Measurements from ENCODE around the gene SYNRG. TPM values are rescaled to one million over a fixed set of nuclear protein-coding genes. Genes with fewer than 3 reads are reported as not detected.
"Not testable (repeated sequence)": the region's sequence is repeated elsewhere in the genome, so short reads cannot be mapped to it uniquely, and the experiment has no call there.

Gene SYNRG
- total RNA-seq, 1 donor from 2014 or later = 14.4 TPM

DNA sequence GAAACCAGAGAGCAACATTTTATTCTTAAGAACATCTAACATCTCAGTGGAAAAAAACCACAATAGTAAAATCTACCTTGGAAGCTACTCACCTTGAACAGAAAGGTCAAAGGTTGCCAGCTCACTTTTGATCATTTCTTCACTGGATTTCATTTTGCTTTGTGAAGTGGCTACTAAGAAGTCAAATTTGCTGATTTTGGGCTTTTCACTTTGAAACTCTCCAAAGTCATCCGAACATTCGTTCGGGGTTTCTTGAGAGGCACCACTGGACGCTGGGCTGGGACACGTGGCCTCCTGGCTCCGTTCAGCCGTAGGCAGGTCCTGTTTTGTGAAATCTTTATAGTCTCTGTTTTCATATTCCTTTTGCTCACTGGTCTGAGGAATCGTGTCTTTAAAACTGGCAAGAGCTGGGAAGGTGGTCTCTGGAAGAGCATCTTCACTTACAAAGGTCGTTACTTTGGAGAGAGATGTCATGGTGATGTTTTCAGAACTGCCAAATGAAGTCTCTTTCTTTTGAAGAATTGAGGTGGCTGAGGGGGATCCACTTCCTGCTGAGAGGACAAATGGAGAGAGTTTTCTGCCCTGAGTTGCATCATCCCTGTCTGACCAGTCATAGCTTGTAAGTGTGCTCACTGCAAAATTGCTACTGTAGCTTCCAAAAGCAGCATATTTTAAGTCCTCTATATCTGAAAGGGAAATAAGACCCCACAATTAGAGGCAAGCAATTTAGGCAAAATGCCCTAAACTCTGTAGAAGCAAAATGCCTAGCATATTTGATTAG is 67.1 kb downstream of the SYNRG start:
- no peak for DNase-seq (ENCODE audit: low spot score)

DNA sequence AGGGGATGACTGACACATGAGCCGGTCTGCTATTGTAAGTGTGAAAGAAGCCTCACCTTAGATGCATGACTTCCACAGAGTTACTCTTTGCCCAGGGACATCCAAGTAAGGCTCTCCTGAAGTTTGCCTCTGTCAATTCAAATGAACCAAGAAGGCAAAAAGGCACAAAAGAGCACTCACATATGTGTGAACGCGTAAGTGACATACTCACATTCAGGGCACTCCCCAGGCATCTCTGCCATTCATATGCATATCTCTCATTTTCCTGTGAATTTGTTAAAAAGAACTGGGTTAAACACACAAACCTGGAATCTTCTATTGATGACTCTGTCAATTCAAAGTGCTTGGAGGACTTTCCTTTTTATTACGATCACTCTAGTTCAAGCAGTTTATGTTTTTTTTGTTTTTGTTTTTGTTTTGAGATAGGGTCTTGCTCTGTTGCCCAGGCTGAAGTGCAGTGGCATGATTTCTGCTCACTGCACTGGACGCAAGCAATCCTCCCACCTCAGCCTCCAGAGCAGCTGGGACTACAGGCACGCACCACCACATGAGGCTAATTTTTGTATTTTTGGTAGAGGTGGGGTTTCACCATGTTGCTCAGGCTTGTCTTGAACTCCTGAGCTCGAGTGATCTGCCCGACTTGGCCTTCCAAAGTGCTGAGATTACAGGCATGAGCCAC is 70.1 kb downstream of the SYNRG start:
- no peak for DNase-seq (ENCODE audit: low spot score)

DNA sequence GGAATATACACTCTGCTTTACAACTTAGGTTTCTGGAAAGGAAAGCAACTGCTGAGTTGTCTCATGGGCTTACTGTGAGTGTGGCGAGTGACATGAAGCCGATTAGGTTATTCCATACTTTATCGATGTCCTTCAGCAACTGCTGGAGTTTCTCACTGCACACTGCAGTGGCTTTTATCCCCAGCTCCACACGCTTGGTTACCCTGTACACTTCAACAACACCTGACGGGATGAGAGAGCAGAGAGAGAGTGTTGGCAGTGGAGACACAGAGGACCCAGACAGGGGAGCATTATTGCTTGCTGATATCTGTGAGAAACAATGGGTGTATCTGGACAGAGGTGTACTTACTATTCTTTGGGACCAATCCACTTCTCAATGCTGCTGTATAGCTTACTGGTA is 73.3 kb downstream of the SYNRG start:
- DNase-seq (ENCODE audit: low spot score) = no peak

DNA sequence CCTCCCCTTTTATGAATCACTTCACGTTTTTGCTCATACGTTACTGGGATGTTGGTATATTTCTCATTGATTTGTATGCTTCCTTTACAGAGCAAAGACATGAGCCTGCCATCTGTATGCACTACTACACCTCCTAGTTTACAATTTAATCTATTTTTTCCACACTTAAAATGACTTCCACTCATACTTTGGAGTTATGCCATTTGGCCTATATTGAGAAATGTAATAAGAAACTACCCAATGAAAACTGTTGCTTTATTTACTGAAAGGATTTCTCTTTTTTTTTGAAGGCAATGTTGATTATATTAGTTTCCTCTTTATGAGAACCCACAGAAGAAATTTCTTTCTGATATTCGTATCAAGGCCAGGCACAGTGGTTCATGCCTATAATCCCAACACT is 76.5 kb downstream of the SYNRG start:
- DNase-seq (ENCODE audit: low spot score) = no peak

DNA sequence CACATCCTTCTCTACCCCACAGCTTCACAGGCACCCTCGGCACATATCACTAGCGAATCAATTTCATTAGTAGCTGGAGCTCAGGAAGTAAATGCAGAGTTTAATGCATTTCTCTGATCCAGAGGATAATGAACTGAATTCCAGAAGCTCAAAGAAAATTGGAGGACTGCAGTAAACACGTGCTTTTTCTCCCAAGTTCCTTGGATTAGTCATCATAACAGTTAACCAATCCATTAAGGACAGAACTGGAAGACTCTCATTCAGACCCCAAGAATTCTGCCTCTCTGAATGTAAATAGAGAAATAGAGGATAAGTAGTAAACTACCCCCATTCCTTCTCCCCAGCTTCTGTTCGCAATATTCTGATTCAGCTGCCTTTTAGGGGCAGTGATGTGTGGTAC is 78.8 kb downstream of the SYNRG start:
- DNase-seq (ENCODE audit: low spot score) = no peak

DNA sequence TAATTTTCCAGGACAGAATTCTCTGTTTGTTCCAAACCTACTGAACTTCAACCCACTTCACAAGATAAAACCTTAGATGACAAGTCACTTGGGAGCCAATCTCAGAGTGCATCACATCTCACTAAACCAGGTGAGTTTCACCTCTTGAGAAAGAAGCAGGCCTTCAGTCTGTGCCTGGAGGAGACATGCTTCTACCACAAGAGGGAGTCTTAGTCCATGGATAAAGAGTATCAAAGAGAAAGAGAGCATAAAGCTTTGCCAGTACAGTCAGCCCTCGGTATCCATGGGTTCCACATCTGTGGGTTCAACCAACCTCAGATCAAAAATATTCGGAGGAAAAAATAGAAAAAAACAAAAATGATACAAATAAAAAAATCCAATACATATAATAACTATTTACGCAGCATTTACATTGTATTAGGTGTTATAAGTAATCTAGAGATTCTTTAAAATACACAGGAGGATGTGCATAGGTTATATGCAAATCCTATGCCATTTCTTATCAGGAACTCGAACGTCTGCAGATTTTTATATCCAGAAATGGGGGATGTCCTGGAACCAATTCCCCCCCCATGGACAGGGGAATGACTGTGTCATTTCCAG is 81.9 kb downstream of the SYNRG start:
- peak; percentile 55 for DNase-seq (ENCODE audit: low spot score)

DNA sequence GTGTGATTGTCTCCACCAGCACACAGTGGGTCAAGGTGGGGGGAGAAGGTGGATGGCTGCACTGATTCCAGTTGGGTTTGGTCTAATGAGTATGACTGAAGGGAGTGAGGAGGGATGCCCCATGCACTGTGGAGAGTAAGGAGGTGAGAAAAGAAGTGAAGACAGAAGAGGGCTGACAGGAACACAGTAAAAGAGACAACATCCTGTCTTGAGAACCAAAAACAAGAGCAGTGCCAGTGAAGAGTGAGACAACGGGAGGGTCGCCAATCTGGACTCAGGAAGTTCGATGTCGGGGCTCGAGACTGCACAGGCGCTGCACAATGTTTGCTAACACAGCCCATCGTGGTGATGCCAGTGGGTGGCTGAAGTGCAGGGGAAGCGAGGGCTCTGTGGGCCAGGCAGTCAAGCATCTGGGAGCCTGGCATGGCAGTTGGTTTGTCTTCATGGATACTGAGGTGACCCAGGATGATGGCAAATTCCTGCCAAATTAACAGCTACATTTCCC is 85.5 kb downstream of the SYNRG start:
- no peak for DNase-seq (ENCODE audit: low spot score)

DNA sequence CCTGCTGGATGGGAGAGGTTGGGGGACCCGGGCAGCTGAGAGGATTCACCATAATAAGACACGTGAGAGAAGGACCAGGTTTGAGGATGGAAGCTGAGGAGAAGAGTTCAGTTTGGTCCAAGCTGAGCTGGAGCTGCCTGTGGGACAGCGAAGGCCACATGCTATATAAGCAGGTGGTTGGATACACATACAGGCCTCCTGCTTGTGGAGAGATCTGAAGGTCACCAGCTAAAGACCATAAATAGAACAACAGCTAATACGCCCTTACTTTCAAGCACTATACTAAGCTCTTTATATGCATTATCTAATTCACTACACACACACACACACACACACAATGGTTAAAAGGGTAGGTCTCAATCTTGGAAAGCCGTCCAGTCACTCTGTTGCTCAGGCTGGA is 87.4 kb downstream of the SYNRG start:
- no peak for DNase-seq (ENCODE audit: low spot score)

DNA sequence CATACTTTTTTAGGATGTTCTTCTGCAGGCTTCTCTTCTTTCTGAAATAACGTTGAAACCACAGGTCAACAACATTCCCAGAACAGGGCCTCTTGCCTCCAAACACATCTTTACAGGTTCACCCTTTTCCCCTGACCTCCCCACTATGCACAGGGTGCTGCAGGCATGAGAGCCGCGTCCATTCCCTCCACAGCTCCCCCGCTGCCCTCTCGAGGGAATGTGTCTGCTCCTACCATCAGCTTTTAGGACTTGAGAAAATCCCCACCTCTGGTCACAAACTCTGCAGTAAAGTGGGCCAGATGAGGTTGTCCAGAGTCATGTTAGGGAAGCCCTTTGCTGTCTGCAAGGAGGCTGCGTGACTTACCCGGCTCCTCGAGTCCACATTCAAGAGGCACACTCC is 89.0 kb downstream of the SYNRG start:
- DNase-seq (ENCODE audit: low spot score) = no peak

DNA sequence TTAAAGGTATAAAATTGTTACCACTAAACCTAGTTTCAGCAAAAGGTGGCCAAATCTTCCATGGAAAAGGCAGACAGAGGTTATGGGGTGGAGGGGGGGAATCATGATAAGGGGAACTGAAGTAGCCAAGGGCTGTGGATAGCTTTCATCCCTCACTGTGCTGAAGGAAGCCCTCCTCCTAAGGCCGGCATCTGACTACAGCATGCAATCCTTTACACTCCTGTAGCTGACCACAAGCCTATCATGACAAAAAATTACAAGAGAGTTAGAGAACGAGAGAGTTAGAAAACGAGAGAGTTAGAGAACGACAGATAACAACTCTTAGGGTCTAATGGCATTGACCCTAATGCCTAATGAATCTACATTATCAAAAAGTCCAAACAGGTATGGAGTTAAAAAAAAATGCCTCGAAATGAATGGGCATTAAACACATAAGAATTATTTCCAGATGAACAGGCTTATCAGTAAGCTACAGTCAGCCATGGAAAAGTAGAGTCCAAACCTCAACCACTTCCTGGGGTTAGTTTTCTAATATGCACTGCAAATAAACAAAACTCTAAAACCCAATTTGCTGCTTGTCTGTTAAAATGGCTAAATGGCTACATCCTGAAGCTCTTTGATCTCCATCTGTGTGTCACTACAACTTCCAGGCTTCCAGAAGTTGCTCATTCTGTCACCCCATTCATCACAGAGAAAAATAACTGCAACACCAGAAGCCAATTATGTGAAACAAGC is 89.8 kb downstream of the SYNRG start:
- DNase-seq (ENCODE audit: low spot score) = no peak

DNA sequence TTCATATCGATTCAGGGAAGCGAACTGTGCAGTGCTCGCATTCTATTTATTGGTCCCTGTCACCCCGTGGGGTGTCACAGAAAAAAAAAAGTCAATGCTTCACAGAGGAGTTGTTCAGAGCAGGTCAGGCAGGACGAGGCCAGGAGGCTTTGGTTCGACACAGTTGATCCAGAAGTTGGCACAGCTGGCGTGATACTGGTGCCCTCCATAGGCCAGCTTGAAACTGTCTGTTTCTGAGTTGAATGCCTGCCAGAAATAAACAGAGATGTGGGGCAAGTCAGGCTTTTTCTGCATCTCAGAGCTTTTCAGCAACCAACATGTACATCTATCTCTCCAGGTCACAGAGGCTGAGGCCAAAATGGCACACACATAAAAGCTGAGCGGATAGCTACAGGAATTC is 90.4 kb downstream of the SYNRG start:
- no peak for DNase-seq (ENCODE audit: low spot score)

DNA sequence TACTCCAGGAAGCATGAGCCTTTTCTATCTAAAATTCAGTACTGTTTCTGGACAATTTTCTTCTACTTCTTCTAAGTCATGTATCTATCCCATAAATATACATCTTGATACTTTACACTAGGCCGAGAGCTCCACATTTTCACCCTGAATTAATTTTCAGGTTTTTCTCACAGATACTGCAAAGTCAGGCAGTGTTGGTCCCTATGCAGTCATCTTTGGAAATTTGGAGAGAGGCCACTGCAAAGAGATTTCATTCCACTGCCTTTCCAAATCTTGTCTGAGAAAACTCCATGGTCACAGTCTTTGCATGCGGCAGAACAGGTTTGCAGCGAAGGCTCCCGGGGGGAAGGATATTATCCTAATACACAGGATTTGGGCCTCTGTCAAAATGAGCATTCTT is 91.3 kb downstream of the SYNRG start:
- DNase-seq (ENCODE audit: low spot score) = no peak

DNA sequence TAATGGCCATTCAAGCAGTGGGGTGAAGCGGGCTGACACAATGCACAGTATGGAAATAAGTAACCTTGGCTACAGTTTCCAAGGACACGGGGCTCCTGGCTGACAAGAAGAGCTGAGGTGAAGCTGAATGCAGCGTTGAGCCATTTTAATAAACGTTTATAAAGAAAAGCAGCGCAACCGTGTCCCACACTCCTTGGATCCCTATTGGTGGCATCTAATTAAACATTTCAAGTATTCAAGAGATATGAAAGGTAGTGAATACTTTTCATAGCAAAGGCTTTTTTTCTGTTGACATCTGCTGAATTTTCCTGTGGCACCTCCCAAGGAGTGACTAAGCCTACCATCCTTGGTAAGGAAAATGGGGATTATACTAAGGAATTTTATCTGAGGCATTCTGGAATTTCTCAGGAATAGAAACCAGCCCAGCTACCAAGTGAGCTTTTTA is 93.1 kb downstream of the SYNRG start:
- peak; percentile 52 for DNase-seq (ENCODE audit: low spot score)

DNA sequence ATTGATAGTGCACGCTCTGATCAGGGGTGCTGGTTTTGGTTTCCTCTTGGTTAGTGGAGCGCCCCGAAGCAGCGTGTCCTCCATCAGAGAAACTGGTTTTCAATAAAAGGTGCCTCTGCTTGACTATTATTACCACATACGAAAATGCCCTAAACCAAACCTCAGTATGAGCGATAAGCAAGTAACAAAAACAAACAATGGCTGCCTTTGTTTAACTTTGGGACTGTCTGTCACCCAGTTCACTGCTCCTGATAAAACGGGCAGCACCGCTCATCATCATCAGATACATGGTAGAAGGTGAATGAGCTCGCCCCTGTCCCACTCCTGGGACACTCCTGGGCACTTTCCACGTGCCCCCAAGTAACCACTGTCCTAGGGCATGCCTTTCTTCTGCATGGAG is 95.5 kb downstream of the SYNRG start:
- DNase-seq (ENCODE audit: low spot score) = no peak

DNA sequence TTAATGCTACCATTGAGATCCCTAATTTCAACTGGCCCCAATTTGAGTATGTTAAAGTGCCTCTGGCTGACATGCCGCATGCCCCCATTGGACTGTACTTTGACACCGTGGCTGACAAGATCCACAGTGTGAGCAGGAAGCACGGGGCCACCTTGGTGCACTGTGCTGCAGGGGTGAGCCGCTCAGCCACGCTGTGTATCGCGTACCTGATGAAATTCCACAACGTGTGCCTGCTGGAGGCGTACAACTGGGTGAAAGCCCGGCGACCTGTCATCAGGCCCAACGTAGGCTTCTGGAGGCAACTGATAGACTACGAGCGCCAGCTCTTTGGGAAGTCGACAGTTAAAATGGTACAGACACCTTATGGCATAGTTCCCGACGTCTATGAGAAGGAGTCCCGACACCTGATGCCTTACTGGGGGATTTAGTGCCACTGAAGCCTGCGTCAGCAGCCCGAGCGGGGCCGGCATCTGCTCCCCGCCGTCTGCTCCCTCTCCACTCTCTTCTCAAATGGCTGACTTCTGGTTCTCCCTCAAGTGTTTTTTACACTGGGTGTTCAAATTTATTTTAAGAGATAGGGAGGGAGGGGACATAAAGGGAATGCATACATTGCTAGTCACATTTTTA is 96.7 kb downstream of the SYNRG start:
- no peak for DNase-seq (ENCODE audit: low spot score)

DNA sequence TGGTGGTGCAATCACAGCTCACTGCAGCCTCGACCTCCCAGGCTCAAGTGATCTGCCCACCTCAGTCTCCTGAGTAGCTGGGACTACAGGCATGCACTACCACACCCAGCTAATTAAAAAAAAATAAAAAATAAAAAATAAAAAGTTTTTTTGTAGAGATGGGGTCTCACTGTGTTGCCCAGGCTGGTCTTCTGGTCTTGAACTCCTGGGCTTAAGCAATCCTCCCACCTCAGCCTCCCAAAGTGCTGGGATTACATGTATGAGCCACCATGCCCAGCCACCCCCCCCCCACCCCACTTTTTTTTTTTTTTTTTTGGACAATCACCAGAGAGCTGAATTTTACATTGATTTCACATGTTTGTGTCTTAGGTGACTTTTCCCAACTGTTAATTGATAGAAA is 97.6 kb downstream of the SYNRG start:
- not testable (repeated sequence) for DNase-seq (ENCODE audit: low spot score)

DNA sequence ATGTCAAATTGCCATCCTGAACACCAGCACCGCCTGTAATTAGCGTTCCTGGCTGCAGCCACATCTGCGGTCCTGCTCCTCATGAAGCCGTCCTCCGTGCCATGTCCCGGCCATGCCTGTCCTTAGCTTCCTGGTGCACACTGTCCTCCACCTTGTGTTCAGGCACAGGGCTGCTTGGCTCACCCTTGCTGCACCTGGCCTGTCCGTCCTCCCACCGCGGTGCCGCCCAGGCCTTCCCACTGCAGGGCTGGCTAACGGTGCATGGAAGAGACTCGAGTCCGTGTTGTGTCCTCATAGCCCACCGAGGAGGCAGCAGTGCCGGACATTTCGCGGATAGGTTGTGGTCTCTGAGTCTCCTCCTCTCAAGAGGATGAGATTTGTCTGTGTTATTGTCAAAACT is 99.2 kb downstream of the SYNRG start:
- DNase-seq (ENCODE audit: low spot score) = no peak

DNA sequence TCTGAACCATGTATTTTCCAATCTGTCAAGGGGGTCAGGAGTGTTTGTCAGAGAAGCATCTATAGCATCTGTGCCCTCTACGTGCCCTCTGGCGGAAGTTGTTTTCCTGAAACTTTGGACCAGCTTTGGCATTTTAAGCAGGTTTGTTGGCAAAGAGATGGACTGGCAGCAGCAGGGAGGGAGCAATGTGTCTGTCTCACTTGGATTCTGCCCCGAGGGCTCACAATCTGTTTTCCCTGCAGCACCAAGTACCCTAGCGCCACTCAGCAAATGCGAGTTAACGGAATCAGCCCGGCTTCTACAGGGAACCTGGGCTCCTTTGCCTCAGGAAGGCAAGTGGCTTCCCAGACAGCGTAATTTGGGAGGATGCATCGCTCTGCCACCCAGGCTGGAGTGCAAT is 102.1 kb downstream of the SYNRG start:
- no peak for DNase-seq (ENCODE audit: low spot score)

DNA sequence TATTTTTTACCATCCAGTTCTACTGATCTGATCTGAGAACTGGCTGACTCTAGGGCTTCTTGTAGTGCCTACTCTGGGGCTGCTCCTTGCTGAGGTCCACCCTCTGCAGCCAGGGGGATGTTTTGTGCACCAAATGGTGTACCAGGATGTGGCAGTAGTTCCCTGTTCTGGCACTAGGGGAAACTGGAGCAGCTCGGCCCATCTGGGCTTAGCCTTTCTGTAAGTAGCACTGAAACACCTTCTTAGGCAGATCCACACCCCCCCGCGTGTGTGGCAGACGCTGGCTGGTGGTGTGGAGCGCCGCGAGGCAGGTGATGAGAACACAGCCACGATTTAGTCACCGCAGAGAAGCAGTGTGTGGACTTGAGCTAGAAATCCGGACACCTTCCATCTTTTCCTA is 102.5 kb downstream of the SYNRG start:
- no peak for DNase-seq (ENCODE audit: low spot score)

DNA sequence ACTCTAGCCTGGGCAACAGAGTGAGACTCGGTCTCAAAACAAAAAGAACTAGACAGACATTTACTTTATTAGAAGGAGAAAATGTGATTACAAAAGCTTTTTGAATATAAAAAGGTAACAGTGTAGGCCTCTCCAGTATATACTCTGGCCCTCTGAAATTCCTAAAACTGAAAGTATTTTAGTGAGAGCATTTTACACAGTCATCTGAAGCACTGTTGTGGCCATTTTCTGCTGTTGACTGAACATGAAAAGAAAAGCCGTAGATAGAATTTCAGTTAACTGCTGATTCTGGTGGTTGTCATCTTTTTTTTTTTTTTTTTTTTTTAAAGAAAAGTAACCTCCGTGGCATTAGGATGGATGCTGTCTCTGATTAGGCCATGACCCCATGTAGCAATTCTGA is 103.9 kb downstream of the SYNRG start:
- no peak for DNase-seq (ENCODE audit: low spot score)

DNA sequence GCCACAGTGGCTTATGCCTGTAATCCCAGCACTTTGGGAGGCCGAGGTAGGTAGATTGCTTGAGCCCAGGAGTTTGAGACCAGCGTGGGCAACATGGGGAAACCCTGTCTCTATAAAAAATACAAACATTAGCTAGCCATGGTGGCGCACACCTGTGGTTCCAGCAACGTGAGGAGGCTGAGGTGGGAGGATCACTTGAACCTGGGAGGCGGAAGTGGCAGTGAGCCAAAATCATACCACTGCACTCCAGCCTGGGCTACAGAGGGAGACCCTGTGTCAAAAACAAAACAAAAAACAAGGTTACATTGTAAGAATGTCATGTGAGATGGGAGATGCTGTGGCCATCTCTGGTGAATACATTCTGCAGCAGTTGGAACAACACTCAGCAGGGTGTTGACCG is 106.1 kb downstream of the SYNRG start:
- DNase-seq (ENCODE audit: low spot score) = no peak
